GM18868 (cell line): ENCODE data around the gene YWHAB.

ENCODE experiments used
- ATAC-seq: cut with Tn5 transposase; IDR thresholded peaks from one replicate; pipeline ENCODE4 v1.9.1; 2021; ENCODE audit warnings: mild to moderate bottlenecking, moderate library complexity; ENCODE audit not compliant: unreplicated experiment

The YWHAB gene

DNA sequence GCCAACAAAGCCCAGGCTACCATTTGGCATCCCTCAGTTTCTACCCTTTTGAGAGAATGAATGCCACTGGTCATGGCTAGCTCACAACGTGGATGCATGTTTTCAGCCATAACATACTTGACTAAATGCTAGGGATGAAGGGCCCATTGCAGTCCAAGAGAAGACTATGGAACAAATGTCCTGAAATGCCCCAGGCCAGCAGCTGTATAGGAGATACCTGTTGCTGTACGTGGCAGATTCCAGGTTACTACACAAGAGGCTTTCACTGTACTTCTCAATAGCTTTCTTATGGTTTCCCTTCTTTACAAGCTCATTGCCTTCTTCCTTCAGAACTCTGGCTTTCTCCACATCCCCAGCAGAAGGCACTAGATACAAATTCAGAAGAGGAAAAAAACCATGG, 63.0 kb downstream of the YWHAB start:
- no peak for ATAC-seq

DNA sequence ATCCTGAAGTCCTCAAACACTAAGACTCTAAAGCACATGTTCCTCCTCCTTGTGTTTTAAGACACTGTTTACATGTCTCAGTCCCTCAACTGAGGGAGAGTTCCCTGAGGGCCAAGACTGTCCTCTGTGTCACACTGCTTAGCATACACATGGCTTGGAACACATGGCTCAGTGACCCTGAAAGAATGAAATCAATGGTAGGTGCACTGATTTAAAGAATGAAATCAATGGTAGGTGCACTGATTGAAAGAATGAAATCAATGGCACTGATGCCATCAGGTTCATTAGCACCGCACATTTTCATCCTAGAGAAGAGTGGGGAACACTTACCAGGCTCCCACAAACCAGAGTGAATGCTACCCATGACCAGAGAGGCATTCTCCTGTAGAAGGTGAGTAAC, 64.9 kb downstream of the YWHAB start:
- no peak for ATAC-seq

DNA sequence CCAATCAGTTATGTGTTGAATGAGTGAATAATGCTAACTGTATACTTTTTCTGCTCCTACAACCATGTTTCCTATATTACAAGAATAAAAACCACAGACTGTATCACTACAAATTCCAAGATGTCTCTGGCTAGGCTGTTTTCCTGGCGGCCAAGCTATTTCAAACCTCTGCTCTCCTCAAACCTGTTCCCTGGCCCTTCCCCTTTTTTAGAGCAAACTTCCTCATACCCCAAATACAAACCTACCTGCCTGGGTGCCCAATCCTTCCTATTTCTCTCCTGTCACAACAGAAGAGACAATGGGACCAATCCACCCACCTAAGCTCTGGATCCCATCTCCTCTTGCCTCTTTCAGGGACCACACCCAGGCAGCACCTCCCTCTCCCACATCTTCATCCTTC, 67.2 kb downstream of the YWHAB start:
- ATAC-seq: no peak

DNA sequence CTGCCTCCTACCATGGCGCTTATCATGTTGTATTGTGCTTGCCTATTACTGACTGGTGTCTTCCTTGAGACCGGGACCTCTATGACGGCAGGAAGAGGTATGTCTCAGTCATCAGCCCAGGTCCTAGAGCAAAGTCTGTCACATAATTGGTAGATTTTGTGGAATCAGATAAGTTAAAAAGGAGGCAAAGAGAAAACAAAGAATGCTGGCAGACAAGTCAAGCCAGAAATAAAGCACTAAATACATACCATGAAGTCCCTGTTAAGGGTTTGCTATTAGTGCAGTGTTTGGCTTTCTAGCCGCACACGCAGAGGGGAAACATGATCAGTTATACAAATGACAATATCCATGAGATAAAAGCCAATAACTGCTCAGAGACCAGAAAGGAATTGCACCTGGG, 68.7 kb downstream of the YWHAB start:
- ATAC-seq: no peak

DNA sequence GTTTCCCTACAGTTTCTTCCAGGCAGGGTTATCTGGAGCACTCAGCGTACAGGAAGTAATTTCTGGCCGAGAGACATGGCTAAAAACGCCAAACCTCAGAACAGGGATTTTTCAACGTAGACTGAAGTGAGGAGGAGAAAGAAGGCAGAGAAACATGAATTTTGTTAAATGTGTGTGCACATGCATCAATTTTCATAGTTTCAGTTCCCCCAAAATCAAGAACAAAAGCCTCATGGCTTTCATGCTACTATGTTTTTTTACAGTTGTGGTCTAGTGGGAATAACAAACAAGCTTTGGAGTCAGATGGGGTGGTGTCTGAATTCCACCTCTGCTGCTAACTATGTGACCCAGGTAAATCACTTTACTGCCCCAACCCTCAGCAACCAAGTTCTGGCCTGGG, 69.8 kb downstream of the YWHAB start:
- ATAC-seq: no peak

DNA sequence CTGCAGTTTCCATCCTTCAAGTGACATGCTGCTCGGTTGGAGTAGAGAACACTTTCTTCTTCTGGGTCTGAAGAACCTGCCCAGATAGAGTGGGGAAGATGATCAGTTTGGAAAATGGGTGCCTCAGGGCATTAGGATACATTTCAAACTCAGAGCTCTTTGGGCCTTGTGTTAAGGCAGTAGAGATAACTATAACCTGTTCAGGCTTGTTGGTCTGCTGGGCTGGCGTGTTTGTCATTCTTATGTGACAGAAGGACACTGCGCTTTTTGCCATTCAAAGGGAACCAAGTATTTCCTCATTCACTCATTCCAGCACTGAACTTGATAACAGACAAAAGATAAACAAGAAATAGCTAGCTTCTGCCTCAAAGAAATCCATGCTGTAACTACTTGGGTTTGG, 70.9 kb downstream of the YWHAB start:
- ATAC-seq: no peak
